ENCODE results near the gene SLC23A1. TPM values are rescaled to one million over a fixed set of nuclear protein-coding genes. Genes with fewer than 3 reads are reported as not detected.
"Not testable (repeated sequence)": the region's sequence is repeated elsewhere in the genome, so short reads cannot be mapped to it uniquely, and the experiment has no call there.

The SLC23A1 gene
- total and polyA plus RNA-seq, 2 of the 13 experiments (the other 11 are each of a cell fraction or from before 2014, with no cell fraction given): 6.0 to 6.6 TPM

DNA sequence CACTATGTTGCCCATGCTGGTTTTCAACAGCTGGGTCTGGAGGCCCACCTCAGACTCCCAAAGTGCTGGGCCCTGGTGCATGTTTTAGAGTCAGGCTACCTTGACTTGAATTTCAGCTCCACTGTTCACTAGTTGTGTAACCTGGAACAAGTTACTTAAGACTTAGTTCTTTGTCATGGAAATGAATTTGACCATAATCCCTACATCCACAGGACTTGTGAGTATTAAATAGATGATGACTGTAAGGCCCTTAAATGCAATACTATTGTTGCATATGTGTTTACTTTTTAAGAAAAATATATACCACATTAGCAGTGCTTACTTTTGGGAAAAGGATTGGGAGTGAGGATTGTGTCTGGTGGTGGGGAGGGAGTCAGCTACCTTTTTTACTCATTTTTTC lies 25.0 kb downstream of the SLC23A1 start:
- TF ChIP-seq BHLHE40 (IDR thresholded peaks at IDR 0.05; ENCODE audit: low read length) (no peak), ZNF484 (CRISPR knock-in tag; IDR thresholded peaks at IDR 0.05; ENCODE audit: borderline replicate concordance, low read depth) (no peak), ZNF543 (CRISPR knock-in tag; IDR thresholded peaks at IDR 0.05) (no peak), MAF1 (CRISPR knock-in tag; IDR thresholded peaks at IDR 0.05; ENCODE audit: borderline replicate concordance) (no peak), POLR2AphosphoS2 (IDR thresholded peaks at IDR 0.05; ENCODE audit: low read depth, low read length) (no peak), EZH2 (conservative IDR thresholded peaks at IDR 0.05; ENCODE audit: low read depth, low read length) (no peak), JDP2 (CRISPR knock-in tag; IDR thresholded peaks at IDR 0.05; ENCODE audit: borderline replicate concordance) (no peak), KLF16 (CRISPR knock-in tag; IDR thresholded peaks at IDR 0.05) (no peak), NONO (IDR thresholded peaks at IDR 0.05) (no peak), NONO (CRISPR knock-in tag; conservative IDR thresholded peaks at IDR 0.05) (no peak), ZNF530 (CRISPR knock-in tag; IDR thresholded peaks at IDR 0.05; ENCODE audit: low read depth) (no peak), POGK (CRISPR knock-in tag; conservative IDR thresholded peaks at IDR 0.05) (no peak), ZKSCAN1 (IDR thresholded peaks at IDR 0.05; ENCODE audit: low read length) (no peak), TBX3 (IDR thresholded peaks at IDR 0.05; ENCODE audit: borderline replicate concordance) (no peak)
- TF ChIP-seq, protein P1, sequence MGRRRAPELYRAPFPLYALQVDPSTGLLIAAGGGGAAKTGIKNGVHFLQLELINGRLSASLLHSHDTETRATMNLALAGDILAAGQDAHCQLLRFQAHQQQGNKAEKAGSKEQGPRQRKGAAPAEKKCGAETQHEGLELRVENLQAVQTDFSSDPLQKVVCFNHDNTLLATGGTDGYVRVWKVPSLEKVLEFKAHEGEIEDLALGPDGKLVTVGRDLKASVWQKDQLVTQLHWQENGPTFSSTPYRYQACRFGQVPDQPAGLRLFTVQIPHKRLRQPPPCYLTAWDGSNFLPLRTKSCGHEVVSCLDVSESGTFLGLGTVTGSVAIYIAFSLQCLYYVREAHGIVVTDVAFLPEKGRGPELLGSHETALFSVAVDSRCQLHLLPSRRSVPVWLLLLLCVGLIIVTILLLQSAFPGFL (CRISPR knock-in tag; IDR thresholded peaks at IDR 0.05): no peak
- DNase-seq (ENCODE audit: low spot score): no peak
- in situ Hi-C loops (cut with HindIII; ENCODE audit: extremely low pct_ligation_motif_present, low pct_unique_long_range_greater_than_20kb) (no loop called here), intact Hi-C loops (cut with micrococcal nuclease; ENCODE audit: unreplicated experiment) (no loop called here)
- Histone ChIP-seq H4K20me1 (ENCODE audit: insufficient read depth, low read length) (peaks cover 76% of the 10 kb centered on the region), H3K9ac (ENCODE audit: insufficient read depth, low read depth, low read length) (no peak overlapping the region), H3K79me2 (ENCODE audit: insufficient read depth, low read length) (peaks cover 82% of the 10 kb centered on the region), H3K27ac (ENCODE audit: extremely low read length, insufficient read depth, low read length) (no peak overlapping the region), H2AFZ (ENCODE audit: low read length) (no peak overlapping the region), H3K9me3 (ENCODE audit: low read length) (no peaks in the 10 kb centered on the region), H3K4me3 (replicated peaks in 1 of 3; ENCODE audit: insufficient read depth in 1 of 3, low read depth in 2 of 3, low read length in 3 of 3) (no peak overlapping the region), H3K4me2 (ENCODE audit: low read depth, low read length) (no peak overlapping the region), H3K4me1 (ENCODE audit: insufficient read depth, low read length) (no peaks in the 10 kb centered on the region), H3K27me3 (ENCODE audit: control insufficient read depth in 1 of 2, insufficient read depth in 2 of 2, low read length in 2 of 2) (no peaks in the 10 kb centered on the region), H3K36me3 (replicated peaks in 1 of 2; ENCODE audit: control insufficient read depth in 1 of 2, insufficient read depth in 2 of 2, low read length in 2 of 2) (peaks cover 1 to 10% of the 10 kb centered on the region in 2 experiments)
- no peak for ATAC-seq
- POLR2A ChIA-PET: interaction anchor here (1.0 kb wide), 2 partner anchors 9 to 10 kb away, joined by 3 to 4 read pairs; no protein-coding TSS in a partner anchor
- CTCF ChIA-PET (ENCODE audit: low intra/inter-chr PET ratio, low total read pairs): no interaction called here
- no peak for FAIRE-seq
- BruUV-seq (replicated peaks): no TSS peak

- H3K9ac ChIP-seq (ENCODE audit: insufficient read depth, low read depth, low read length); in situ Hi-C loops (cut with HindIII; ENCODE audit: extremely low pct_ligation_motif_present, low pct_unique_long_range_greater_than_20kb); BruUV-seq (replicated peaks); H3K27ac ChIP-seq (ENCODE audit: extremely low read length, insufficient read depth, low read length); DNase-seq (ENCODE audit: low spot score); FAIRE-seq; H3K9me3 ChIP-seq (ENCODE audit: low read length); H3K4me2 ChIP-seq (ENCODE audit: low read depth, low read length); CTCF ChIA-PET (ENCODE audit: low intra/inter-chr PET ratio, low total read pairs); H2AFZ ChIP-seq (ENCODE audit: low read length); H3K27me3 ChIP-seq (ENCODE audit: control insufficient read depth in 1 of 2, insufficient read depth in 2 of 2, low read length in 2 of 2); ATAC-seq; H3K4me1 ChIP-seq (ENCODE audit: insufficient read depth, low read length); intact Hi-C loops (cut with micrococcal nuclease; ENCODE audit: unreplicated experiment); H3K4me3 ChIP-seq (replicated peaks in 1 of 3; ENCODE audit: insufficient read depth in 1 of 3, low read depth in 2 of 3, low read length in 3 of 3): not testable (repeated sequence)
- H3K79me2 ChIP-seq (ENCODE audit: insufficient read depth, low read length): peaks cover 92% of the 10 kb centered on the region
- POLR2A ChIA-PET: interaction anchor here (0.7 kb wide), 1 partner anchor 14 kb away, joined by 3 read pairs; no protein-coding TSS in a partner anchor
- peaks cover 3 to 14% of the 10 kb centered on the region in 2 experiments for H3K36me3 ChIP-seq (replicated peaks in 1 of 2; ENCODE audit: control insufficient read depth in 1 of 2, insufficient read depth in 2 of 2, low read length in 2 of 2)
- H4K20me1 ChIP-seq (ENCODE audit: insufficient read depth, low read length): peaks cover 73% of the 10 kb centered on the region
- 94% methylated on average over 8 of the region's 8 CpGs for WGBS (ENCODE audit: low lambda C conversion rate)
These were observed 27.2 kb downstream of the SLC23A1 start for GRCh38 chr5:139355900-139356299.

All from HepG2 (cell line).